T-helper 17 cell (primary cell): ENCODE results near the gene WDR46. TPM values are rescaled to one million over a fixed set of nuclear protein-coding genes. Genes with fewer than 3 reads are reported as not detected.
A peak's percentile ranks its signal among the peaks of the same experiment; 100 is the strongest.

Source experiments
- ATAC-seq: fragments of 150-1000 bp; cut with Tn5 transposase; 2 replicates; pipeline ENCODE4 v1.10.0; 2021; ENCODE audit warnings: mild to moderate bottlenecking, moderate library complexity
- DNase-seq, 3 donors: peaks; one replicate each; pipeline versions ENCODE4 v3.0.0 to v3.0.0-alpha.2; 2020 to 2021
- H3K9me3 ChIP-seq: one replicate; pipeline ENCODE4 v1.7.0; 2013; ENCODE audit warnings: low read length, mild to moderate bottlenecking; ENCODE audit not compliant: control insufficient read depth, poor library complexity, severe bottlenecking
- H3K27ac Mint-ChIP-seq: one replicate; pipeline ENCODE4 v1.8.0; 2022; ENCODE audit warnings: mild to moderate bottlenecking, moderate library complexity, mixed read lengths
- H3K27me3 Mint-ChIP-seq: one replicate; pipeline ENCODE4 v1.8.0; 2022; ENCODE audit warnings: mixed read lengths
- H3K36me3 Mint-ChIP-seq: one replicate; pipeline ENCODE4 v1.8.0; 2022; ENCODE audit warnings: low read depth, mixed read lengths
- H3K4me1 Mint-ChIP-seq: one replicate; pipeline ENCODE4 v1.8.0; 2022; ENCODE audit warnings: mild to moderate bottlenecking, mixed read lengths
- H3K4me3 Mint-ChIP-seq: one replicate; pipeline ENCODE4 v1.8.0; 2022; ENCODE audit warnings: mild to moderate bottlenecking, moderate library complexity, mixed read lengths
- total RNA-seq, 4 donors: library from RNA in 2 of 4; stranded (reverse) in 2 of 4; gene quantifications; one replicate each; pipeline ENCODE4 v1.2.3 and lab custom pipeline; 2022 to 2026

The WDR46 gene
- total RNA-seq, 2 donors from 2014 or later = 32.1 to 38.6 TPM

- H3K27me3 Mint-ChIP-seq = no peaks in the 10 kb centered on the region
- peak overlapping the region; percentile 55 for H3K4me3 Mint-ChIP-seq
- ATAC-seq (no peak), DNase-seq (no peak)
- peaks cover 3% of the 10 kb centered on the region for H3K36me3 Mint-ChIP-seq
- H3K9me3 ChIP-seq = no peaks in the 10 kb centered on the region
- H3K4me1 Mint-ChIP-seq = peaks cover 28% of the 10 kb centered on the region
- H3K27ac Mint-ChIP-seq = peak overlapping the region; percentile 65
Measured at GRCh38 chr6:33251395-33252012, 37.5 kb downstream of the WDR46 start.

GRCh38 chr6:33250731-33251130, 38.3 kb downstream of the WDR46 start:
- DNase-seq (no peak), ATAC-seq (no peak)
- Mint-ChIP-seq H3K4me1 (peaks cover 28% of the 10 kb centered on the region), H3K27ac (peak overlapping the region; percentile 98), H3K4me3 (peak overlapping the region; percentile 93), H3K27me3 (no peaks in the 10 kb centered on the region), H3K36me3 (peaks cover 3% of the 10 kb centered on the region)
- H3K9me3 ChIP-seq = no peaks in the 10 kb centered on the region

- H3K4me3 Mint-ChIP-seq = peak overlapping the region; percentile 93
- peak overlapping the region; percentile 98 for H3K27ac Mint-ChIP-seq
- no peak for DNase-seq
- H3K9me3 ChIP-seq = no peaks in the 10 kb centered on the region
- no peaks in the 10 kb centered on the region for H3K27me3 Mint-ChIP-seq
- peaks cover 3% of the 10 kb centered on the region for H3K36me3 Mint-ChIP-seq
- no peak for ATAC-seq
- H3K4me1 Mint-ChIP-seq = peaks cover 28% of the 10 kb centered on the region
Measured at GRCh38 chr6:33249732-33250630, 39.1 kb downstream of the WDR46 start.

GRCh38 chr6:33248932-33249731, 39.9 kb downstream of the WDR46 start:
- peaks cover 3% of the 10 kb centered on the region for H3K36me3 Mint-ChIP-seq
- DNase-seq = peak; percentile 85 to 95 (median 89)
- peaks cover 28% of the 10 kb centered on the region for H3K4me1 Mint-ChIP-seq
- ATAC-seq = peak; percentile 89
- H3K4me3 Mint-ChIP-seq = peak overlapping the region; percentile 93
- H3K27ac Mint-ChIP-seq = peak overlapping the region; percentile 98
- no peaks in the 10 kb centered on the region for H3K9me3 ChIP-seq
- no peaks in the 10 kb centered on the region for H3K27me3 Mint-ChIP-seq

GRCh38 chr6:33248643-33248931, 40.5 kb downstream of the WDR46 start:
- DNase-seq (peak in 1 of 3 donors; percentile 23), ATAC-seq (peak; percentile 27)
- Mint-ChIP-seq H3K4me1 (peaks cover 28% of the 10 kb centered on the region), H3K27me3 (no peaks in the 10 kb centered on the region), H3K4me3 (peak overlapping the region; percentile 93), H3K36me3 (peaks cover 3% of the 10 kb centered on the region), H3K27ac (peak overlapping the region; percentile 98)
- no peaks in the 10 kb centered on the region for H3K9me3 ChIP-seq

- H3K4me3 Mint-ChIP-seq = peak overlapping the region; percentile 93
- no peaks in the 10 kb centered on the region for H3K9me3 ChIP-seq
- H3K36me3 Mint-ChIP-seq = peaks cover 3% of the 10 kb centered on the region
- peak; percentile 77 to 88 (median 80) for DNase-seq
- ATAC-seq = peak; percentile 44
- no peaks in the 10 kb centered on the region for H3K27me3 Mint-ChIP-seq
- peak overlapping the region; percentile 98 for H3K27ac Mint-ChIP-seq
- peaks cover 28% of the 10 kb centered on the region for H3K4me1 Mint-ChIP-seq
Measured at GRCh38 chr6:33247977-33248642, 40.9 kb downstream of the WDR46 start.

GRCh38 chr6:33243476-33243875, 45.6 kb downstream of the WDR46 start:
- peaks cover 3% of the 10 kb centered on the region for H3K36me3 Mint-ChIP-seq
- peaks cover 21% of the 10 kb centered on the region for H3K27me3 Mint-ChIP-seq
- H3K9me3 ChIP-seq = no peaks in the 10 kb centered on the region
- ATAC-seq (no peak), DNase-seq (no peak)
- H3K27ac Mint-ChIP-seq = no peak overlapping the region
- no peak overlapping the region for H3K4me3 Mint-ChIP-seq
- H3K4me1 Mint-ChIP-seq = peaks cover 9% of the 10 kb centered on the region

GRCh38 chr6:33241968-33242367, 47.1 kb downstream of the WDR46 start:
- H3K27me3 Mint-ChIP-seq = peaks cover 31% of the 10 kb centered on the region
- H3K36me3 Mint-ChIP-seq = peaks cover 3% of the 10 kb centered on the region
- H3K27ac Mint-ChIP-seq = peak overlapping the region; percentile 83
- no peak overlapping the region for H3K4me3 Mint-ChIP-seq
- H3K4me1 Mint-ChIP-seq = peaks cover 7% of the 10 kb centered on the region
- ATAC-seq = peak; percentile 25
- no peak for DNase-seq
- H3K9me3 ChIP-seq = no peaks in the 10 kb centered on the region

GRCh38 chr6:33237741-33238140, 51.3 kb downstream of the WDR46 start:
- Mint-ChIP-seq H3K4me3 (no peak overlapping the region), H3K27ac (no peak overlapping the region), H3K27me3 (peaks cover 61% of the 10 kb centered on the region), H3K36me3 (peaks cover 6% of the 10 kb centered on the region), H3K4me1 (peaks cover 12% of the 10 kb centered on the region)
- H3K9me3 ChIP-seq = no peaks in the 10 kb centered on the region
- DNase-seq (no peak), ATAC-seq (no peak)

- H3K27me3 Mint-ChIP-seq = peaks cover 60% of the 10 kb centered on the region
- H3K36me3 Mint-ChIP-seq = peaks cover 2% of the 10 kb centered on the region
- DNase-seq = no peak
- H3K4me1 Mint-ChIP-seq = peaks cover 7% of the 10 kb centered on the region
- H3K27ac Mint-ChIP-seq = no peak overlapping the region
- H3K4me3 Mint-ChIP-seq = no peak overlapping the region
- no peak for ATAC-seq
- no peaks in the 10 kb centered on the region for H3K9me3 ChIP-seq
Measured at GRCh38 chr6:33236852-33237251, 52.2 kb downstream of the WDR46 start.

- no peak overlapping the region for H3K4me3 Mint-ChIP-seq
- DNase-seq (no peak), ATAC-seq (no peak)
- peaks cover 65% of the 10 kb centered on the region for H3K27me3 Mint-ChIP-seq
- H3K27ac Mint-ChIP-seq = no peak overlapping the region
- H3K36me3 Mint-ChIP-seq = peaks cover 3% of the 10 kb centered on the region
- peaks cover 6% of the 10 kb centered on the region for H3K4me1 Mint-ChIP-seq
- no peaks in the 10 kb centered on the region for H3K9me3 ChIP-seq
Measured at GRCh38 chr6:33236328-33236727, 52.7 kb downstream of the WDR46 start.

GRCh38 chr6:33235221-33235634, 53.8 kb downstream of the WDR46 start:
- no peaks in the 10 kb centered on the region for H3K9me3 ChIP-seq
- ATAC-seq (no peak), DNase-seq (no peak)
- Mint-ChIP-seq H3K36me3 (peaks cover 4% of the 10 kb centered on the region), H3K27ac (no peak overlapping the region), H3K4me1 (peaks cover 6% of the 10 kb centered on the region), H3K4me3 (no peak overlapping the region), H3K27me3 (peaks cover 66% of the 10 kb centered on the region)
